ENCODE results near the gene CDH24. TPM values are rescaled to one million over a fixed set of nuclear protein-coding genes. Genes with fewer than 3 reads are reported as not detected.

The CDH24 gene
- total and polyA plus RNA-seq, 2 of the 8 experiments (the other 6 are each of a cell fraction or from before 2014, with no cell fraction given): 18.1 to 27.6 TPM

DNA sequence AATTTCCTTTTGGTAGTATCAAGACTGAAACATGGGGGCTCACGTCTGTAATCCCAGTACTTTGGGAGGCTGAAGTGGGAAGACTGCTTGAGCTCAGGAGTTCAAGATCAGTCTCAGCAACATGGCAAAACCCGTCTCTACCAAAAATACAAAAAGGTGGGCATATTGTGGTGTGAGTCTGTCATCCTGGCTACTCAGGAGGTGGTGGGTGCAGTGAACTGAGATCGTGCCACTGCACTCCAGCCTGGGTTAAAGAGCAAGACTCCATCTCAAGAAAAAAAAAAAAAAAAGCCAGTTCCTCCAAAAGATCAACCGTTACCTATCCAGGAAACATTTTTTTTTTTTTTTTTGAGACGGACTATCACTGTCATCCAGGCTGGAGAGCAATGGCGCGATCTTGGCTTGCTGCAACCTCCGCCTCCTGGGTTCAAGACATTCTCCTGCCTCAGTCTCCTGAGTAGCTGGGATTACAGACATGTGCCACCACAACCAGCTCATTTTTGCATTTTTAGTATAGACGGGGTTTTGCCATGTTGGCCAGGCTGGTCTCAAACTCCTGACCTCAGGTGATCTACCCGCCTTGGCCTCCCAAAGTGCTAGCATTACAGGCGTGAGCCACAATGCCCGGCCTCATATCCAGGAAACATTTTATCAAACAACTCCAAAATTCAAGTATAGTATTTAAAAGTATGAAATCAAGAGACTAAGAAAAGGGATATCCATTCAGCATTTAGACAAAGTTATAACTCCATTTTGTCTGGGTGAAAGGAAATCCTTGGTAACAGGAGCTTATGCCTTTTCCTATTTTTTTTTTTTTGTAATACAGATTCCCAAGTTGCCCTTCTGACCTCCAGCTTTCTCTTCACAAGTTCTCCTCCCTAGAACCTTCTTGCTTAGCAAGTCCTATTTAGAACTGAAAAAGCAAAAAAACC is 34.2 kb upstream of the CDH24 start:
- Histone ChIP-seq H4K20me1 (replicated peaks in 1 of 2; ENCODE audit: control insufficient read depth in 1 of 2, insufficient read depth in 2 of 2, low read length in 2 of 2) (peaks cover 6 to 9% of the 10 kb centered on the region in 2 experiments), H3K14ac (ENCODE audit: insufficient read length) (no peak overlapping the region), H3K9ac (replicated peaks in 1 of 4; ENCODE audit: extremely low read depth in 1 of 4, low read depth in 3 of 4, low read length in 3 of 4) (no peak overlapping the region), H3K56ac (replicated peaks; ENCODE audit: insufficient read length, low read depth, low read length) (no peak overlapping the region), H3K27ac (ENCODE audit: low read depth, low read length) (no peak overlapping the region), H3K23ac (ENCODE audit: insufficient read length) (no peak overlapping the region), H3K4ac (replicated peaks; ENCODE audit: insufficient read length, low read depth, low read length) (no peak overlapping the region), H2BK120ac (replicated peaks; ENCODE audit: low read depth, low read length) (no peak overlapping the region), H3K79me1 (ENCODE audit: low read depth, low read length) (peaks cover 4% of the 10 kb centered on the region; the same call in 1 of the 2 replicates), H4K8ac (ENCODE audit: extremely low read depth, insufficient read depth, low read length) (no peak overlapping the region), H3K23me2 (ENCODE audit: low read depth, low read length) (peaks cover 5% of the 10 kb centered on the region; the same call in 1 of the 2 replicates), H4K91ac (replicated peaks; ENCODE audit: insufficient read length, low read length) (no peak overlapping the region), H2BK20ac (ENCODE audit: low read length) (no peak overlapping the region), H4K5ac (ENCODE audit: insufficient read length, low read depth, low read length) (no peak overlapping the region), H2BK15ac (ENCODE audit: low read length) (no peak overlapping the region), H3K9me3 (ENCODE audit: insufficient read depth in 2 of 2, low read depth in 1 of 2, low read length in 1 of 2) (no peaks in the 10 kb centered on the region), H3K4me1 (replicated peaks in 1 of 4; ENCODE audit: control insufficient read depth in 3 of 4, insufficient read depth in 4 of 4, low read length in 3 of 4) (no peaks in the 10 kb centered on the region; a peak in 2 of 7 replicates), H2BK12ac (ENCODE audit: low read depth, low read length) (no peak overlapping the region), H3K27me3 (replicated peaks in 1 of 4; ENCODE audit: control insufficient read depth in 3 of 4, extremely low read depth in 1 of 4, insufficient read depth in 3 of 4, low read length in 3 of 4) (no peaks in the 10 kb centered on the region), H3K4me3 (ENCODE audit: extremely low read depth in 1 of 4, insufficient read depth in 2 of 4, low read depth in 3 of 4, low read length in 4 of 4) (no peak overlapping the region), H3K4me2 (ENCODE audit: insufficient read depth in 1 of 2, low read depth in 2 of 2, low read length in 2 of 2) (no peak overlapping the region), H2BK5ac (ENCODE audit: low read depth, low read length) (no peak overlapping the region), H3K36me3 (ENCODE audit: control insufficient read depth in 2 of 4, insufficient read depth in 4 of 4, low read length in 3 of 4) (peaks cover 26 to 63% (median 46%) of the 10 kb centered on the region in 4 experiments), H2AFZ (ENCODE audit: low read length) (no peak overlapping the region), H2AK5ac (ENCODE audit: low read depth, low read length) (no peak overlapping the region), H3K79me2 (ENCODE audit: control insufficient read depth in 1 of 2, insufficient read depth in 2 of 2, low read length in 2 of 2) (peaks cover 16 to 50% of the 10 kb centered on the region in 2 experiments), H3K18ac (ENCODE audit: extremely low read depth, low read length) (no peak overlapping the region)
- no peak for TF ChIP-seq ZNF274 (IDR thresholded peaks at IDR 0.05; ENCODE audit: borderline replicate concordance, extremely low read depth, low read length)
- TF ChIP-seq RXRA (IDR thresholded peaks at IDR 0.05; ENCODE audit: insufficient read depth, low read depth, low read length): no peak
- no peak for TF ChIP-seq CREB1 (IDR thresholded peaks at IDR 0.05)
- TF ChIP-seq, protein P1, sequence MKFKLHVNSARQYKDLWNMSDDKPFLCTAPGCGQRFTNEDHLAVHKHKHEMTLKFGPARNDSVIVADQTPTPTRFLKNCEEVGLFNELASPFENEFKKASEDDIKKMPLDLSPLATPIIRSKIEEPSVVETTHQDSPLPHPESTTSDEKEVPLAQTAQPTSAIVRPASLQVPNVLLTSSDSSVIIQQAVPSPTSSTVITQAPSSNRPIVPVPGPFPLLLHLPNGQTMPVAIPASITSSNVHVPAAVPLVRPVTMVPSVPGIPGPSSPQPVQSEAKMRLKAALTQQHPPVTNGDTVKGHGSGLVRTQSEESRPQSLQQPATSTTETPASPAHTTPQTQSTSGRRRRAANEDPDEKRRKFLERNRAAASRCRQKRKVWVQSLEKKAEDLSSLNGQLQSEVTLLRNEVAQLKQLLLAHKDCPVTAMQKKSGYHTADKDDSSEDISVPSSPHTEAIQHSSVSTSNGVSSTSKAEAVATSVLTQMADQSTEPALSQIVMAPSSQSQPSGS (IDR thresholded peaks at IDR 0.05; ENCODE audit: low read length): no peak
- no peak for TF ChIP-seq JUND (IDR thresholded peaks at IDR 0.05; ENCODE audit: low read length)
- no peak for TF ChIP-seq SIRT6 (IDR thresholded peaks at IDR 0.05; ENCODE audit: low read length)
- DNase-seq (ENCODE audit: low read depth in 1 of 2, low spot score in 2 of 2) (no peak), FAIRE-seq (no peak)
- ChIA-PET POLR2A (ENCODE audit: partially characterized antibody) (interaction anchor here (0.6 to 2.5 kb wide), 16 partner anchors 8 to 232 kb away, joined by 3 to 14 read pairs (median 3); partner anchors contain the start of genes CIROP, PABPN1 and SLC7A8), CTCF (ENCODE audit: partially characterized antibody) (interaction anchor here (0.6 to 4.6 kb wide), 12 partner anchors 12 to 164 kb away, joined by 3 to 56 read pairs (median 4); no protein-coding TSS in a partner anchor)
- 92% methylated on average over 10 of the region's 12 CpGs; no CpG with 5 or more reads in 1 of the 2 experiments for WGBS, 2 experiments (ENCODE audit: extremely low coverage in 1 of 2, insufficient coverage in 1 of 2, insufficient read length in 1 of 2, insufficient replicate concordance in 2 of 2, low coverage in 1 of 2, low lambda C conversion rate in 2 of 2, missing lambda C conversion rate in 1 of 2)

Measured in H1 (cell line).